ENCODE measurements around the gene UGGT2. TPM values are rescaled to one million over a fixed set of nuclear protein-coding genes. Genes with fewer than 3 reads are reported as not detected.

Gene UGGT2
- total and polyA plus RNA-seq, 12 donors, result 10.7 to 60.6 (median 21.9) TPM

- peaks cover 0 to 7% of the 10 kb centered on the region in 2 donors for H3K4me1 ChIP-seq (replicated peaks in 1 of 2)
- intact Hi-C loops (cut with DNase I), result no loop called here
- no peaks in the 10 kb centered on the region for H3K9me3 ChIP-seq (replicated peaks in 1 of 3)
- TF ChIP-seq CTCF (IDR thresholded peaks at IDR 0.05), result no peak
- WGBS, 4 donors, result 89 to 95% (median 93%) methylated on average over 3 of the region's 3 CpGs
- H3K36me3 ChIP-seq (replicated peaks in 1 of 2), result no peaks in the 10 kb centered on the region
- DNase-seq, result no peak
- no peak overlapping the region for H3K4me3 ChIP-seq
- H3K27ac ChIP-seq, result no peak overlapping the region
- H3K27me3 ChIP-seq, result no peaks in the 10 kb centered on the region
Measured at GRCh38 chr13:95955255-95955654, 97.9 kb downstream of the UGGT2 start.

GRCh38 chr13:95954266-95954665 lies 98.9 kb downstream of the UGGT2 start:
- intact Hi-C loops (cut with DNase I), result no loop called here
- peaks cover 0 to 7% of the 10 kb centered on the region in 2 donors for H3K4me1 ChIP-seq (replicated peaks in 1 of 2)
- no peak overlapping the region for H3K27ac ChIP-seq
- H3K36me3 ChIP-seq (replicated peaks in 1 of 2), result no peaks in the 10 kb centered on the region
- H3K4me3 ChIP-seq, result no peak overlapping the region
- H3K9me3 ChIP-seq (replicated peaks in 1 of 3), result no peaks in the 10 kb centered on the region
- H3K27me3 ChIP-seq, result no peaks in the 10 kb centered on the region
- DNase-seq, result no peak
- TF ChIP-seq POLR2A (IDR thresholded peaks at IDR 0.05) (no peak), CTCF (IDR thresholded peaks at IDR 0.05) (no peak)

- DNase-seq, result no peak
- WGBS, 4 donors, result 87 to 97% (median 95%) methylated on average over 1 of the region's 1 CpG
- no peaks in the 10 kb centered on the region for H3K27me3 ChIP-seq
- intact Hi-C loops (cut with DNase I), result no loop called here
- peaks cover 0 to 7% of the 10 kb centered on the region in 2 donors for H3K4me1 ChIP-seq (replicated peaks in 1 of 2)
- H3K9me3 ChIP-seq (replicated peaks in 1 of 3), result no peaks in the 10 kb centered on the region
- no peak overlapping the region for H3K4me3 ChIP-seq
- no peak overlapping the region for H3K27ac ChIP-seq
- TF ChIP-seq CTCF (IDR thresholded peaks at IDR 0.05) (no peak), POLR2A (IDR thresholded peaks at IDR 0.05) (no peak)
- H3K36me3 ChIP-seq (replicated peaks in 1 of 2), result peaks cover 0 to 12% of the 10 kb centered on the region in 2 donors
Measured at GRCh38 chr13:95950103-95950502, 103.1 kb downstream of the UGGT2 start.

GRCh38 chr13:95948656-95949055 lies 104.5 kb downstream of the UGGT2 start:
- peaks cover 0 to 12% of the 10 kb centered on the region in 2 donors for H3K36me3 ChIP-seq (replicated peaks in 1 of 2)
- no peaks in the 10 kb centered on the region for H3K27me3 ChIP-seq
- DNase-seq, result no peak
- peaks cover 0 to 7% of the 10 kb centered on the region in 2 donors for H3K4me1 ChIP-seq (replicated peaks in 1 of 2)
- no peak overlapping the region for H3K27ac ChIP-seq
- peaks cover 0 to 2% (median 0%) of the 10 kb centered on the region in 3 donors for H3K9me3 ChIP-seq (replicated peaks in 1 of 3)
- H3K4me3 ChIP-seq, result no peak overlapping the region
- intact Hi-C loops (cut with DNase I), result no loop called here
- TF ChIP-seq CTCF (IDR thresholded peaks at IDR 0.05) (no peak), POLR2A (IDR thresholded peaks at IDR 0.05) (no peak)
- 66 to 81% (median 71%) methylated on average over 2 of the region's 2 CpGs for WGBS, 4 donors

Data from adrenal gland (tissue), 12 donors.